OCI-LY7 (cell line): ENCODE data around the gene ABR. TPM values are rescaled to one million over a fixed set of nuclear protein-coding genes. Genes with fewer than 3 reads are reported as not detected.

ENCODE experiments used
- BruUV-seq: library from RNA; stranded (reverse); fragments of 400-500 nt; replicated peaks from 2 replicates; lab custom pipeline; 2021; lab: Mats Ljungman, UMichigan
- CTCF ChIA-PET: fragments of 300-600 bp; sonication (Branson Sonifier 250); formaldehyde crosslinking; loops from one replicate; lab custom pipeline; 2022; ENCODE audit warnings: antibody characterized with exemption; ENCODE audit not compliant: unreplicated experiment; lab: Charles Lee
- POLR2A ChIA-PET: fragments of 300-600 bp; sonication (Branson Sonifier 250); formaldehyde crosslinking; loops from one replicate; lab custom pipeline; 2022; ENCODE audit warnings: antibody characterized with exemption; lab: Charles Lee
- DNase-seq: peaks from one replicate; pipeline ENCODE4 v3.0.0-alpha.2; 2015; ENCODE audit warnings: low spot score
- H2AFZ ChIP-seq: fragments of 200-600 bp; sonication (generic), shearing (Covaris generic); 2 replicates; pipeline ENCODE4 v1.6.1; 2014; ENCODE audit warnings: mild to moderate bottlenecking, antibody characterized with exemption, low read length, moderate library complexity
- H3K27ac ChIP-seq: fragments of 200-600 bp; sonication (generic); 2 replicates; pipeline ENCODE4 v1.5.1; 2014; ENCODE audit warnings: mixed run types, low read depth, mild to moderate bottlenecking, moderate library complexity, low read length, inconsistent platforms; ENCODE audit not compliant: poor library complexity, severe bottlenecking
- H3K36me3 ChIP-seq: fragments of 200-600 bp; sonication (generic); 2 replicates; pipeline ENCODE4 v1.6.1; 2014; ENCODE audit warnings: mild to moderate bottlenecking, antibody characterized with exemption, low read length, moderate library complexity, mixed read lengths; ENCODE audit not compliant: insufficient read depth
- H3K4me1 ChIP-seq: fragments of 200-600 bp; sonication (generic); 2 replicates; pipeline ENCODE4 v1.5.1; 2014; ENCODE audit warnings: mild to moderate bottlenecking, low read length; ENCODE audit not compliant: insufficient read depth, poor library complexity, severe bottlenecking
- H3K4me2 ChIP-seq: fragments of 200-600 bp; sonication (generic); 2 replicates; pipeline ENCODE4 v1.6.1; 2014; ENCODE audit warnings: mild to moderate bottlenecking, low read length
- H3K4me3 ChIP-seq: fragments of 200-600 bp; sonication (generic); 2 replicates; pipeline ENCODE4 v1.5.1; 2014; ENCODE audit warnings: mild to moderate bottlenecking, low read depth, low read length; ENCODE audit not compliant: poor library complexity, severe bottlenecking
- H3K79me2 ChIP-seq: fragments of 200-600 bp; sonication (generic); 2 replicates; pipeline ENCODE4 v1.6.1; 2016; ENCODE audit warnings: low read depth, mild to moderate bottlenecking, low read length, moderate library complexity, mixed read lengths; ENCODE audit not compliant: insufficient read depth
- H3K9me2 ChIP-seq: fragments of 200-600 bp; sonication (generic); 2 replicates; pipeline ENCODE4 v1.6.1; 2016; ENCODE audit warnings: mild to moderate bottlenecking, low read length, mixed read lengths; ENCODE audit not compliant: insufficient read depth
- H3K9me3 ChIP-seq: fragments of 200-600 bp; sonication (generic); 2 replicates; pipeline ENCODE4 v1.6.1; 2014; ENCODE audit warnings: mild to moderate bottlenecking, mixed run types, low read length, mixed read lengths
- H4K20me1 ChIP-seq: fragments of 200-600 bp; sonication (generic); 2 replicates; pipeline ENCODE4 v1.6.1; 2014; ENCODE audit warnings: mild to moderate bottlenecking, antibody characterized with exemption, low read length, moderate library complexity, mixed read lengths; ENCODE audit not compliant: insufficient read depth
- CTCF ChIP-seq: fragments of 200-600 bp; sonication (generic); conservative IDR thresholded peaks from 2 replicates; pipeline ENCODE4 v1.5.1; 2014; ENCODE audit warnings: mild to moderate bottlenecking, antibody characterized with exemption, low read length, moderate library complexity, mixed read lengths
- EZH2phosphoT487 ChIP-seq: fragments of 200-600 bp; sonication (generic); IDR thresholded peaks from 2 replicates; pipeline ENCODE4 v1.6.1; 2018; ENCODE audit warnings: low read depth, borderline replicate concordance, mild to moderate bottlenecking, mixed run types, antibody characterized with exemption, low read length, moderate library complexity, mixed read lengths
- intact Hi-C: fragments of 100-400 bp; cut with micrococcal nuclease; formaldehyde crosslinking; loops from one replicate; pipeline ENCODE4 v1.10.0; 2022; ENCODE audit not compliant: unreplicated experiment
- total RNA-seq, 2 experiments: library from RNA; depleted of rRNA in 1 of 2; stranded (reverse); fragments of >200 nt in 1 of 2; shearing (Covaris generic) in 1 of 2; gene quantifications; 2 replicates each; pipeline ENCODE4 v1.2.3, GENCODE V29; 2014 to 2022

Gene ABR
- total RNA-seq, 2 experiments from 2014 or later = 164 to 181 TPM

DNA sequence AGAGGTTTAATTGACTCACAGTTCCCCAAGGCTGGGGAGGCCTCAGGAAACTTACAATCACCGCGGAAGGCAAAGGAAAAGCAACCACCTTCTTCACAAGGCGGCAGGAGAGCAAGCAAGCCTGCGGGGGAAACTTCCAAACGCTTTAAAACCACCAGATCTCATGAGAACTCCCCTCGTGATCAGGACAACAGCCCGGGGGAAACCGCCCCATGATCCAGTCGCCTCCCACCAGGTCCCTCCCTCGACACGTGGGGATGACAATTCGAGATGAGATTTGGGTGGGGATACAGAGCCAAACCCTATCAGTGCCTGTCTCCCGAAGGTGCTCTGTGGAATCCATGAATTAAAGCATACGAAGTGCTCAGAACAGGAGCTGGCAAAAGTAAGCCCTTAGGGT is 43.9 kb upstream of the ABR start:
- ChIA-PET POLR2A (no interaction called here), CTCF (no interaction called here)
- Histone ChIP-seq H3K4me1 (peaks cover 68% of the 10 kb centered on the region), H2AFZ (no peak overlapping the region), H3K4me3 (no peak overlapping the region), H3K9me2 (no peaks in the 10 kb centered on the region), H3K4me2 (no peak overlapping the region; the same call in 1 of the 2 replicates), H3K27ac (no peak overlapping the region), H3K79me2 (peaks cover 94% of the 10 kb centered on the region), H4K20me1 (peaks cover 24% of the 10 kb centered on the region; the same call in 1 of the 2 replicates), H3K36me3 (peaks cover 62% of the 10 kb centered on the region), H3K9me3 (no peaks in the 10 kb centered on the region)
- intact Hi-C loops = no loop called here
- no peak for TF ChIP-seq CTCF
- no peak for TF ChIP-seq EZH2phosphoT487
- BruUV-seq = no TSS peak
- no peak for DNase-seq

- no TSS peak for BruUV-seq
- no peak for DNase-seq
- Histone ChIP-seq H3K27ac (no peak overlapping the region), H3K4me1 (peaks cover 80% of the 10 kb centered on the region), H2AFZ (no peak overlapping the region), H3K4me3 (no peak overlapping the region), H3K79me2 (peaks cover 98% of the 10 kb centered on the region), H3K36me3 (peaks cover 60% of the 10 kb centered on the region), H3K4me2 (no peak overlapping the region), H3K9me3 (no peaks in the 10 kb centered on the region), H4K20me1 (peaks cover 20% of the 10 kb centered on the region; the same call in 1 of the 2 replicates), H3K9me2 (no peaks in the 10 kb centered on the region)
- intact Hi-C loops = no loop called here
- TF ChIP-seq CTCF (no peak), EZH2phosphoT487 (no peak)
- POLR2A ChIA-PET = no interaction called here
- CTCF ChIA-PET = no interaction called here
Measured at GRCh38 chr17:1222321-1222720, 42.5 kb upstream of the ABR start.

DNA sequence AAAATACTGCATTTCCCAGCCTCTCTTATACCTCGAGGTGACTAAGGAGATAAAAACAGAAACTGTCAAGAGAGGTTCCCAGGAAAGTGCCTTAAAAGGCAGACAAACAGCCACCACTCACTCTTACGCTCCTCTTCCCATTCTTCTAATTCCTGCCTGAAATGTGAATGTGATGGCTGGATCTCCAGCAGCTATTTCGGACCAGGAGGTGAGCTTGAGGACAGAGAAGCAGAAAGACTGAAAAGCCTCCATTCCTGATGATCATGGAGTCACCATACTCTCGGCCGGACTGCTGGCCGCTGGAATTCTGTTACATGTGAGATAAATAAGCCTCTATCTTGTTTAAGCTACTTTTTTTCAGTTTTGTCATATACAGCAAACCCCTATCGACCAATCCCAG is 41.4 kb upstream of the ABR start:
- Histone ChIP-seq H3K9me3 (no peaks in the 10 kb centered on the region), H3K4me3 (peak overlapping the region; percentile 54), H3K79me2 (peaks cover 98% of the 10 kb centered on the region), H3K9me2 (no peaks in the 10 kb centered on the region), H3K4me2 (peak overlapping the region; percentile 75), H2AFZ (no peak overlapping the region), H3K27ac (peak overlapping the region; percentile 96), H3K4me1 (peaks cover 80% of the 10 kb centered on the region), H4K20me1 (peaks cover 9% of the 10 kb centered on the region; the same call in 1 of the 2 replicates), H3K36me3 (peaks cover 48% of the 10 kb centered on the region)
- CTCF ChIA-PET = interaction anchor here (1.3 kb wide), 1 partner anchor 23 kb away, joined by 6 read pairs; no protein-coding TSS in a partner anchor
- POLR2A ChIA-PET = interaction anchor here (0.6 to 2.0 kb wide), 6 partner anchors 8 to 155 kb away, joined by 3 to 10 read pairs (median 5); no protein-coding TSS in a partner anchor
- intact Hi-C loops = no loop called here
- no TSS peak for BruUV-seq
- no peak for TF ChIP-seq CTCF
- TF ChIP-seq EZH2phosphoT487 = no peak
- DNase-seq = no peak
